ENCODE measurements around the gene BCAS3.

- TF ChIP-seq POLR2A (IDR thresholded peaks at IDR 0.05; ENCODE audit: low read depth, low read length) (no peak), POLR2AphosphoS5 (IDR thresholded peaks at IDR 0.05; ENCODE audit: low read depth, low read length) (no peak), TAF1 (IDR thresholded peaks at IDR 0.05; ENCODE audit: low read depth, low read length) (no peak)
These were observed 489.4 kb downstream of the BCAS3 start for GRCh38 chr17:61167075-61167474.
